WTC11 (cell line): Measurements from ENCODE around the gene INPP4B.

Source experiments
- TF ChIP-seq, protein P1 (sequence below): fragments of 200-600 bp; IDR thresholded peaks from 2 replicates; pipeline ENCODE4 v1.8.0; 2022; ENCODE audit warnings: antibody characterized with exemption
- TF ChIP-seq, protein P2 (sequence below): sonication (generic); formaldehyde crosslinking; conservative IDR thresholded peaks from 2 replicates; pipeline ENCODE4 v1.8.1; 2022; ENCODE audit warnings: mild to moderate bottlenecking, missing genetic modification reagents

DNA sequence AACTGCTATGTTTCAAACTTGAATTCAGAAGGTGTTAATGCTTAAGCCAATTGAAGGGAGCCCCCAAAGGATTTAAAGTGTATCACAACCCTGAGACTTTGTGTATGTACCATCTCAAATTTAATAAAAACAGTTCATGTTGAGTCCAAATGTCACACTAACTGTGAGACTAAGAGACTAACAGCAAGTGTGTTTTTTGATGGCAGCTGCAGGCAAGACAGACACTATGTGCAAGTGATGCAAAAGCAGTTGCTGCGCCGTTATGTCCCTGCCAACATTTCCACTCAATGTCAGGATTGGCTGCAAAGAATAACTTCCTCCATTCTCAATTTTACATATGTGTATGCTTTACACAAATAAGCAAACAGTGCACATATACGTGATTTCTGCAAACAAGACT, 615.1 kb downstream of the INPP4B start:
- TF ChIP-seq, protein P1, sequence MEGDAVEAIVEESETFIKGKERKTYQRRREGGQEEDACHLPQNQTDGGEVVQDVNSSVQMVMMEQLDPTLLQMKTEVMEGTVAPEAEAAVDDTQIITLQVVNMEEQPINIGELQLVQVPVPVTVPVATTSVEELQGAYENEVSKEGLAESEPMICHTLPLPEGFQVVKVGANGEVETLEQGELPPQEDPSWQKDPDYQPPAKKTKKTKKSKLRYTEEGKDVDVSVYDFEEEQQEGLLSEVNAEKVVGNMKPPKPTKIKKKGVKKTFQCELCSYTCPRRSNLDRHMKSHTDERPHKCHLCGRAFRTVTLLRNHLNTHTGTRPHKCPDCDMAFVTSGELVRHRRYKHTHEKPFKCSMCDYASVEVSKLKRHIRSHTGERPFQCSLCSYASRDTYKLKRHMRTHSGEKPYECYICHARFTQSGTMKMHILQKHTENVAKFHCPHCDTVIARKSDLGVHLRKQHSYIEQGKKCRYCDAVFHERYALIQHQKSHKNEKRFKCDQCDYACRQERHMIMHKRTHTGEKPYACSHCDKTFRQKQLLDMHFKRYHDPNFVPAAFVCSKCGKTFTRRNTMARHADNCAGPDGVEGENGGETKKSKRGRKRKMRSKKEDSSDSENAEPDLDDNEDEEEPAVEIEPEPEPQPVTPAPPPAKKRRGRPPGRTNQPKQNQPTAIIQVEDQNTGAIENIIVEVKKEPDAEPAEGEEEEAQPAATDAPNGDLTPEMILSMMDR = no peak
- TF ChIP-seq, protein P2, sequence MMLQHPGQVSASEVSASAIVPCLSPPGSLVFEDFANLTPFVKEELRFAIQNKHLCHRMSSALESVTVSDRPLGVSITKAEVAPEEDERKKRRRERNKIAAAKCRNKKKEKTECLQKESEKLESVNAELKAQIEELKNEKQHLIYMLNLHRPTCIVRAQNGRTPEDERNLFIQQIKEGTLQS (CRISPR knock-in tag) = no peak
